Measurements from ENCODE around the gene INSM2.
A peak's percentile ranks its signal among the peaks of the same experiment; 100 is the strongest.

INSM2 gene

GRCh38 chr14:35533357-35534207 is at the start of gene INSM2:
INSM2 (plus strand) TSS chr14:35534164; CDS start chr14:35534253, 89 bp downstream.
- TF ChIP-seq CTCF (conservative IDR thresholded peaks at IDR 0.05; ENCODE audit: low read depth, low read length), result no peak
- peak within 1 kb of the TSS; percentile 55 for H3K4me3 ChIP-seq (ENCODE audit: low read length)
- DNase-seq (ENCODE audit: low read depth), result no peak

GRCh38 chr14:35492569-35493014 is 41.4 kb upstream of the INSM2 start:
- no peak overlapping the region for H3K4me3 ChIP-seq (ENCODE audit: low read length)
- no peak for DNase-seq (ENCODE audit: low read depth)
- no peak for TF ChIP-seq CTCF (conservative IDR thresholded peaks at IDR 0.05; ENCODE audit: low read depth, low read length)

- no peak for TF ChIP-seq CTCF (conservative IDR thresholded peaks at IDR 0.05; ENCODE audit: low read depth, low read length)
- H3K4me3 ChIP-seq (ENCODE audit: low read length), result no peak overlapping the region
- no peak for DNase-seq (ENCODE audit: low read depth)
Observed at GRCh38 chr14:35495278-35495677, 38.7 kb upstream of the INSM2 start.

- no peak for DNase-seq (ENCODE audit: low read depth)
- H3K4me3 ChIP-seq (ENCODE audit: low read length), result no peak overlapping the region
- TF ChIP-seq CTCF (conservative IDR thresholded peaks at IDR 0.05; ENCODE audit: low read depth, low read length), result no peak
Observed at GRCh38 chr14:35499180-35499579, 34.8 kb upstream of the INSM2 start.

- TF ChIP-seq CTCF (conservative IDR thresholded peaks at IDR 0.05; ENCODE audit: low read depth, low read length), result no peak
- H3K4me3 ChIP-seq (ENCODE audit: low read length), result no peak overlapping the region
- no peak for DNase-seq (ENCODE audit: low read depth)
Observed at GRCh38 chr14:35503646-35504045, 30.3 kb upstream of the INSM2 start.

- no peak for DNase-seq (ENCODE audit: low read depth)
- no peak for TF ChIP-seq CTCF (conservative IDR thresholded peaks at IDR 0.05; ENCODE audit: low read depth, low read length)
- no peak overlapping the region for H3K4me3 ChIP-seq (ENCODE audit: low read length)
Observed at GRCh38 chr14:35504260-35504659, 29.7 kb upstream of the INSM2 start.

GRCh38 chr14:35506461-35506860 is 27.5 kb upstream of the INSM2 start:
- no peak for DNase-seq (ENCODE audit: low read depth)
- TF ChIP-seq CTCF (conservative IDR thresholded peaks at IDR 0.05; ENCODE audit: low read depth, low read length), result no peak
- no peak overlapping the region for H3K4me3 ChIP-seq (ENCODE audit: low read length)
